Head of caudate nucleus (tissue), 42 donors: Measurements from ENCODE around the gene ADGRL1.

Source experiments
- DNase-seq, 42 donors: peaks; one replicate each; pipeline versions ENCODE4 v3.0.0 to v3.0.0-alpha.2; 2020 to 2021; ENCODE audit warnings: mixed read lengths in 7 of 42
- intact Hi-C: fragments of 100-400 bp; cut with DNase I; formaldehyde crosslinking; loops from one replicate; pipeline ENCODE4 v1.15.0; 2022

The ADGRL1 gene

GRCh38 chr19:14127929-14128509, 78.0 kb downstream of the ADGRL1 start:
- peak in 2 of 42 donors; percentile 20 to 51 for DNase-seq
- intact Hi-C loops, result no loop called here

DNA sequence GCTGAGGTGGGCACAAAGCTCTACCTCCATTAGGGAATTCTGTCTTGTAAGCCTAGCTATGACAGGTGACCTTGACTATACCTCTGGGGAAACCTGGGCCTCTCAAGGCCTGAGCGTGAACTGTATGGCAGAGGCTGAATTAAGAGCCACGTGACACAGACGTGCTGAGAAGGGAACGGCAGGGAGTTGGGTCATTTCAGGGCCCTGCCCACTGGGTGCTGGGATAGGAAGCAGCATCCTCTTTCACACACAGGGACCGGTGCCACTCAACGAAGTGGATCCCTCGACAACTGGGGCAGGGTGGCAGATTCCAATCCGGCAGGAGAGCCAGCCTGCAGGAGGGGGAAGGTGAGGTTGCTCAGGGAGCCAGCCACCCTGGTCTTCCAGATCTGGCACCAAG, 78.8 kb downstream of the ADGRL1 start:
- peak in 2 of 42 donors; percentile 34 to 35 for DNase-seq
- intact Hi-C loops, result no loop called here

DNA sequence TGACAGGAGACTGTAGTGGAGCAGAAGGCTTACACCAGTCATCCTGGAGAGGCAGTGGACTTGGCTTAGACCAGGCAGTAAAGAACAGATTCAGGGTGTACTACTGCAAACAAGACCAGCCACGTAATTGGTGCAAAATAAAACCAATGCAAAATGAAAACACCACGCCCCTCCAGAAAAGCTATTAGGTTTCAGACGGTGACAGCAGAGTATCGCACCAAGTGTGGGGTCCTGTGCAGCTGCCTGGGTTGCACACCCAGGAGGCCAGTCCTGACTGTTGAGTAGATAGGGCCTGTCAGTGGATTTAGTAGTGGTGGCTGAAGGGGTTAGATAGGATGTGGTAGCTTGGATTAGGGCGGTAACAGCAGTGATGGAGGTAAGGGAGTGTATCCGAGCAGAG, 83.0 kb downstream of the ADGRL1 start:
- intact Hi-C loops, result no loop called here
- no peak for DNase-seq

DNA sequence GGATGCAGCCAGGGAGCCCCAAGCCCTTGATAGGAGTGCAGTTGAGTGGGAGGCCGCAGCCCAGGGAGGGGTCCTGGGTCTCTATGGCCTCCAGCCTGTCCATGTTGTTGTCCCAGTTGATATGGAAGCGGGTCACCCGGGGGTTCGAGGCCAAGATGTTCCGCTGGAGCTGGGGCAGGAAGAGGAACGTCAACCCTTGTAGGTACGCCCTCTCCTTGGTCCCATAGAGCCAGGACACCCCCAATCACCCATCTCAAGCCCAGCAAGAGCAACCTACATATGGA, 85.5 kb downstream of the ADGRL1 start:
- no peak for DNase-seq
- intact Hi-C loops, result no loop called here

GRCh38 chr19:14119644-14120496, 86.1 kb downstream of the ADGRL1 start:
- intact Hi-C loops, result loop anchor here (5.0 kb wide), 1 partner anchor 38 kb away; no protein-coding TSS in a partner anchor
- DNase-seq, result no peak

DNA sequence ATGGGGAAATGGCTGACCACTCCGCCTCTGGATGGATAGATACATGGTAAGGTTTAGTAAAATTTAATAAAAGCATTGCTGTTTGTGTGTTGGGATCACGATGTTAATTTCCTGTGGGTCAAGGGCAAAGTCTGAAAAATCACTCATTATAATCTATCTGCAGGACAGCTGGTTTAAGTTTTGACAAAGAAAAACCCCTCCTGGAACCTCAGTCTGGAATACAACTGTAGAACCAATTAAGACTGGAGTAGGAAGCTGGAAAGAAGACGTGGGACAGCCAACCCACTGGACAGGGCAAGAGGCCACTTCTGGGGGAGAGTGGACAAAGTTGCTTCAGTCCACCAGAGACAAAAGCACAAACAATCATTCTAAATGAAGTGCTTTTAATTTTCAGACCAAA, 86.8 kb downstream of the ADGRL1 start:
- no peak for DNase-seq
- intact Hi-C loops, result loop anchor here (5.0 kb wide), 1 partner anchor 37 kb away; no protein-coding TSS in a partner anchor

DNA sequence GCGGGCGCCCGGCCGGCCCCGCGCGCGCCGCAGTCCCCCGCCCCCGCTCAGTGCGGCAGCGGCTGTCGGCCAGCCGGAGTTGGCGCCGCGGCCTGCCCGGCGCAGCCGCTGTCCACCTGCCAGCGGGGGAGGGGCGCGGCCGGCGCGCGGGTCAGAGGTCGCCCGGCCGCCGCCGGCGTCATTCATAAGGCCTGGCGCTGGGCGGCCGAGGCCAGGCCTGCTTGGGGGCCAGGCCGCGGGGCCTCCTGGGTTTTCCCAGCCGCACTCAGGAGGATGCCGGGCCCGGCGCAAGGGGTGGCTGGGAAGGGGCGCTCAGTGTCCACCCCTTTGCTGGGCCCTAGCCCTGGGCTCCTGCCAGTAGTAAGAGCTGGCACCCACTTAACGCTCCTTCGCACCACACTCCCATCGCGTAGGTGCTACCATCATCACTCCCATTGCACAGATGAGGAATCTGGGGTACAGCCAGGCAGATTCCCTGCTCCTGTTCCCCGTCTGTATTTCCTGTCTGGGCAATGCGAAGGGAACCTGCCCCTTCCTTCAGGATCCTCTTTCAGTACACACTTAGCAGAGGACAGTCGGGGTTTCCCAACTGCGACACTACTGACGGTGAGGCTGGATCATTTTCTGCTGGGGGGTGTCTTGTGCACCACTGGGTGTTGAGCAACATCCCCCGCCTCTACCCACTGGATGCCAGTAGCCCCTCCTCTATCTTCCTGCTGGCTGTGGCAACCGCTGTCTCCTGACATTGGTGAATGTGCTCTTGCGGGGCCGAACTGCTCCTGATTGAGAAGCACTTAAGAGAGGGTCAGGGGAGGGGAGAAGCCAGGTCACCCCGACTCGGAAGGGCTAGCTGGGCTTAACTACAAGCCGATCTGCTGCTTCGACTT, 87.6 kb downstream of the ADGRL1 start:
- DNase-seq, result peak; percentile 48 to 89 (median 73)
- intact Hi-C loops, result loop anchor here (5.0 kb wide), 1 partner anchor 36 kb away; no protein-coding TSS in a partner anchor

GRCh38 chr19:14117668-14118164, 88.3 kb downstream of the ADGRL1 start, which contains the start of gene PRKACA:
Gene PRKACA (minus strand): TSS chr19:14117762. CDS start chr19:14117547, 215 bp downstream.
- intact Hi-C loops, result loop anchor here (5.0 kb wide), 1 partner anchor 35 kb away; no protein-coding TSS in a partner anchor
- peak; percentile 98 to 100 (median 100) for DNase-seq

GRCh38 chr19:14116918-14117578, 88.9 kb downstream of the ADGRL1 start:
- peak in 21 of 42 donors; percentile 10 to 57 (median 35) for DNase-seq
- intact Hi-C loops, result loop anchor here (5.0 kb wide), 1 partner anchor 35 kb away; no protein-coding TSS in a partner anchor

DNA sequence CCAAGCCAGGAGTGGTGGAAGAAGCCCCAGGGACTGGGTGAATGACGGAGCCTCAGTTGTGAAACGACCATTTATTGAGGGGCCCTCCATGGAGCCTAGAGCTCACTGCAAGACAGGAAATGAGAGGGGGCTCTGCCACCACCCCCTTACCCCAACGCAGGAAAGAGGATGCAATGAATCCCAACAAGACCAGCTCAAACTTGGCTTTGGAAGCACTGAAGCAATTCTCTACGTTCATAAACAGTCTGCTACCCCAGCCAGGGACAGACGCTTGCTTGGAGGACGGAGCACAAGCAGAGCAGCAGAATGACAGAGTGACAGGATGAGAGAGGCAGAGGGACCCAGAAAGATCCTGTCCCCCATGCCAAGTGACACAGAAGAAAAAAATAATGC, 89.4 kb downstream of the ADGRL1 start:
- intact Hi-C loops, result loop anchor here (5.0 kb wide), 1 partner anchor 34 kb away; no protein-coding TSS in a partner anchor
- no peak for DNase-seq

DNA sequence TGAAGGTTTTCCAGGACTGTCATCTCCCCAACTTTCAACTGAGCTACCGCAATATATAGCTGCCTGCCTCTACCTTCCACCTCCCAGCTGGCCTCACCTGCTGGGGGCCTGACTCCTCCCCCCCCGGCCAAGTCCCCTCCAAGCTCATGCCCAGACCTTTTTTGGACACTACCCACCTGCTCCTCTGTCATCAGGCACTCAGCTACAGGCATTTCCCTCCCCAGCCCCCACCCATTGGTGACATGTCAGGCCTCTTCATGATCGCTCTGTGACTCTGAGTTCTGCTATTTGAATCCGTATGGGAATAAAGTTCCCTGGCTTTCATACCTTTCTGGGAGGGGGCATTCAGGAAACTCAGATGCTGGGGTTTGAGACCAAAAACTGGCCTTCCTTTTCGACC, 90.2 kb downstream of the ADGRL1 start:
- intact Hi-C loops, result loop anchor here (5.0 kb wide), 1 partner anchor 33 kb away; no protein-coding TSS in a partner anchor
- no peak for DNase-seq

- peak in 28 of 42 donors; percentile 18 to 67 (median 44) for DNase-seq
- intact Hi-C loops, result loop anchor here (5.0 kb wide), 1 partner anchor 33 kb away; no protein-coding TSS in a partner anchor
Measured at GRCh38 chr19:14114854-14115253, 91.1 kb downstream of the ADGRL1 start.

DNA sequence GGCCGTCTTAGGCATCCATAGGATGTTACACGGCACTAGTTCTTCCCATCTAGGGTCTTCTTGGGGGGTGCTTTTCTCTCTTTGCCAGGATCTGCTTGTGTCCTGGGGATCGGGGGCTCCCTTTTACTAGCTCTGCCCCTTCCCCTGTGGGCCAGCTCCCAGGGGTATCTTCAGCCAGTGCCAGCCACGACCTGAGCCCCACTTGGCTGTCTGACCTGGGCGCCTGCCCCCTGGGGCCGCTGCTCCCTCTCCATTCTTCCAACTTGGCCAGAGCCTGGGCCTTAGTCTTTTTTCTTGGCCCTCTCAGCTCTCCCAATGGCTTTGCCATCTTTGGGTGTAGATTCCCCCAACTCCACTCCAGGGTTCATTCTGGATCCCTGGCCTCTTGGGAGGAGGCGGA, 91.5 kb downstream of the ADGRL1 start:
- intact Hi-C loops, result no loop called here
- no peak for DNase-seq

DNA sequence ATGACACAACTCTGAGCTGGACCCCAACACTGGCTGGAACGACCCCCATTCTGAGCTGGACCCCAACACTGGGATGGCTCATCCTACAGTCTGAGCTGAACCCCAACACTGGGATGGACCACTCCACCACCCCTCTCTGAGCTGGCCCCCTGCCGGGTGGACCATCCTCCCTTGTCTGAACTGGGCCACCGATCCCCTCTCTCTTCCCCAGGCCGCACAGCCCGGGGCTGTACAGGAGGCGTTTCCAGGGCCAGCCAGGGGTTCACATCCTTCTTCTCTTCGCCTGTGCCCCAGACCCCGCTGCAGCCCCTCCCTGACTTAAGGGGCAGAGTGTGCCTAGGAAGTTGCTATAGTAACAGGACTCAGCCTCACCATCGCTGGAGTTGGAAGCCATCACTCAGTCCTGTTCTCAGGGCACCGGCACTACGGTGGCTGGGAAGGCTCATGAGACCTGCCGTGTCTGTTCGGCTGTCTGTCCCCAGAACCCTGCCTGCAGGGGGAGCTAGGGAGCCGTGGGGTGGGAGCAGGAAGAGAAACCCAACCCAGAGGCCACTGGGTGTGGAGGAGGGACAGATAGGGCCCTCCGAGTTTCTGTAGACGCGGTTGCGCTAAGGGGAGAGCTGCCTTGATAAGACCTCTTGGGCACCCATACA, 92.1 kb downstream of the ADGRL1 start:
- intact Hi-C loops, result no loop called here
- peak in 7 of 42 donors; percentile 13 to 56 (median 31) for DNase-seq

DNA sequence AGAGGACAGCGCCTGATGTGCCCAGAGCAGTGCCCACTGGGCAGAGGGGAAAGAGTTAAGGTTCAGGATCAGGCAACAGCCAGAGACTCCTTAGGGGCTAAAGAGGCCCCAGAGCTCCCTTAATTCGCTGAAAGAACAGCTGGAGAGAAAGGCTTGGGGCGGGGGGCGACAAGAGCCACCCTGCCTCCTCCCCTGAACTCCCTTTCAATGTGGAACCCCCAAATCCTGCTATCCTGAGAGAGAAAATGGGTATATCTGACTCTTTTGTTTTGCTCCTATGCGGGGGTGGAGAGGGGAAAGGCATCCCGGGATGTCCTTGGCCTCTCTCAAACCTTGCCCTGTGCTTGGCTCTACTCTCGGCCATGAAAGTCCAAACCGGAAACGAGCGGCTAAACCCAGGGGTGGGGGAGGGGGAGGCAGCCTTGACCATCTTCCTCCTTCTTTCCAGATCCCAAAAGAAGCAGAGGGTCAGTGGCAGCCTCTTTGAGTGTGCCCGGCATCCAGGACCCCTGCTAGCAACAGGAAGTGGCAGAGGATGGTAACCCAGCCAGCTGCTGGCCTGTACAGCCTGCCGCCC, 93.1 kb downstream of the ADGRL1 start:
- no peak for DNase-seq
- intact Hi-C loops, result no loop called here

- no peak for DNase-seq
Measured at GRCh38 chr19:14112051-14112808, 93.7 kb downstream of the ADGRL1 start.

DNA sequence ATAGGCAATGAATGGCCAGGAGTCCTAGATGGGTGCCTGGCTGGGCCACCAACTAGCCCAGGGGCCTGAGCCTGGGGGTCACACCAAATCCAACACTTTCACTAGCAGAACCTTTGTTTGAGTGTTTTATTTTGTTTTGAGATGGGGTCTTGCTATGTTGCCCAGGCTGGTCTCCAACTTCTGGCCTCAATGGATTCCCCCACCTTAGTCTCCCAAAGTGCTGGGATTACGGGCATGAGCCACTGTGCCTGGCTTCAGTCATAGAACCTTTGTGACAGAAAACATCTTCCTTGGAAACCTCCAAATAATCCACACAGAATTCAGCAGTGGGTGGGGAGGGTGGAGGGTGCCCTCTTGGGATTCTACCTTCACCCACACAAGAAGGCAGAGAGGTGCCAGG, 94.5 kb downstream of the ADGRL1 start:
- intact Hi-C loops, result no loop called here
- DNase-seq, result peak in 3 of 42 donors; percentile 44 to 63 (median 45)

More at GRCh38 chr19:14112051-14112808, 93.7 kb downstream of the ADGRL1 start:
- intact Hi-C loops, result no loop called here
